Measurements from ENCODE around the gene ZNF236.
"Not testable (repeated sequence)": the region's sequence is repeated elsewhere in the genome, so short reads cannot be mapped to it uniquely, and the experiment has no call there.

ZNF236 gene

GRCh38 chr18:76988827-76989646, 166.7 kb downstream of the ZNF236 start:
- DNase-seq (ENCODE audit: extremely low read depth, low read depth), result no peak
- H3K4me3 ChIP-seq (replicated peaks; ENCODE audit: low read depth, low read length), result no peak overlapping the region
- no peak for TF ChIP-seq CTCF (IDR thresholded peaks at IDR 0.05; ENCODE audit: low read depth, low read length, missing control alignments)

- DNase-seq (ENCODE audit: extremely low read depth, low read depth), result no peak
- TF ChIP-seq CTCF (IDR thresholded peaks at IDR 0.05; ENCODE audit: low read depth, low read length, missing control alignments), result no peak
- no peak overlapping the region for H3K4me3 ChIP-seq (replicated peaks; ENCODE audit: low read depth, low read length)
Observed at GRCh38 chr18:76989647-76990190, 167.4 kb downstream of the ZNF236 start.

GRCh38 chr18:76990343-76991020, 168.1 kb downstream of the ZNF236 start:
- H3K4me3 ChIP-seq (replicated peaks; ENCODE audit: low read depth, low read length); DNase-seq (ENCODE audit: extremely low read depth, low read depth): not testable (repeated sequence)

- no peak overlapping the region for H3K4me3 ChIP-seq (replicated peaks; ENCODE audit: low read depth, low read length)
- no peak for TF ChIP-seq CTCF (IDR thresholded peaks at IDR 0.05; ENCODE audit: low read depth, low read length, missing control alignments)
- DNase-seq (ENCODE audit: extremely low read depth, low read depth), result no peak
Observed at GRCh38 chr18:76991021-76991688, 168.8 kb downstream of the ZNF236 start.

GRCh38 chr18:76992226-76993084, 170.1 kb downstream of the ZNF236 start:
- no peak overlapping the region for H3K4me3 ChIP-seq (replicated peaks; ENCODE audit: low read depth, low read length)
- DNase-seq (ENCODE audit: extremely low read depth, low read depth), result no peak
- TF ChIP-seq CTCF (IDR thresholded peaks at IDR 0.05; ENCODE audit: low read depth, low read length, missing control alignments), result no peak

- no peak for DNase-seq (ENCODE audit: extremely low read depth, low read depth)
- no peak for TF ChIP-seq CTCF (IDR thresholded peaks at IDR 0.05; ENCODE audit: low read depth, low read length, missing control alignments)
- H3K4me3 ChIP-seq (replicated peaks; ENCODE audit: low read depth, low read length), result no peak overlapping the region
Observed at GRCh38 chr18:76993085-76993382, 170.7 kb downstream of the ZNF236 start.

Data from HFF-Myc (cell line).